HEK293 (cell line): Measurements from ENCODE around the gene IL11.

Experiments used
- ZFHX2 ChIP-seq: fragments of 450-650 bp; formaldehyde crosslinking; conservative IDR thresholded peaks from 2 replicates; pipeline ENCODE4 v1.5.1; 2016; ENCODE audit warnings: missing biosample characterization, missing genetic modification characterization
- TF ChIP-seq, protein P1 (sequence below): fragments of 450-650 bp; formaldehyde crosslinking; IDR thresholded peaks from 2 replicates; pipeline ENCODE4 v1.5.1; 2016; ENCODE audit warnings: missing biosample characterization, missing genetic modification characterization

DNA sequence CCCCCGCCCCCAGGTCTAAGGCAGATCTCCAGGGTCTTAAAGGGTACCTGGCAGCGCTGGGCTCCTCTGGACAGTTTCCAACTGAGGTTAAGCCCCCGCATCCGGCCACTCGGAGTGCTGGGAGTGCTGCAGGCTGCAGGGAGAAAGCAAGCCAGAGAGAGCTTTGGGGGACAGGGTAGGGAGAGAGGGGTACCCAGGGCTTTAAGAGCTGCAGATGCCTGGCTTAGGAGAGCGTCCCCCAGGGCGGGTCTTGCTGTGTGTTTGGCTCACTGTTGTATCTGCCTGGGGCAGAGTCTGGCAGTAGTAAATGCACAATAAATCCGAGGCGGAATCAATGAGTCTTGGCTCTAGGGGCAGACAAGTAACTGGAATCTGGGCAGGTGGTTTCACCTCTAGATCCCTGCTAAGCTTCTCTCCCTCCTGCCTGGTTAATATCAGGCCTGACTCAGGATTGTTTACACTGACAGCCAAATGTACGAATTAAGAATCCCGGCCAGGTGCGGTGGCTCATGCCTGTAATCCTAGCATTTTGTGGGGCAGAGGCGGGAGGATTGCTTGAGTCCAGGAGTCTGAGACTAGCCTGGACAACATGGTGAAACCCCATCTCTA is 14.9 kb downstream of the IL11 start:
- no peak for TF ChIP-seq ZFHX2 (tag by site-specific recombination)
- TF ChIP-seq, protein P1, sequence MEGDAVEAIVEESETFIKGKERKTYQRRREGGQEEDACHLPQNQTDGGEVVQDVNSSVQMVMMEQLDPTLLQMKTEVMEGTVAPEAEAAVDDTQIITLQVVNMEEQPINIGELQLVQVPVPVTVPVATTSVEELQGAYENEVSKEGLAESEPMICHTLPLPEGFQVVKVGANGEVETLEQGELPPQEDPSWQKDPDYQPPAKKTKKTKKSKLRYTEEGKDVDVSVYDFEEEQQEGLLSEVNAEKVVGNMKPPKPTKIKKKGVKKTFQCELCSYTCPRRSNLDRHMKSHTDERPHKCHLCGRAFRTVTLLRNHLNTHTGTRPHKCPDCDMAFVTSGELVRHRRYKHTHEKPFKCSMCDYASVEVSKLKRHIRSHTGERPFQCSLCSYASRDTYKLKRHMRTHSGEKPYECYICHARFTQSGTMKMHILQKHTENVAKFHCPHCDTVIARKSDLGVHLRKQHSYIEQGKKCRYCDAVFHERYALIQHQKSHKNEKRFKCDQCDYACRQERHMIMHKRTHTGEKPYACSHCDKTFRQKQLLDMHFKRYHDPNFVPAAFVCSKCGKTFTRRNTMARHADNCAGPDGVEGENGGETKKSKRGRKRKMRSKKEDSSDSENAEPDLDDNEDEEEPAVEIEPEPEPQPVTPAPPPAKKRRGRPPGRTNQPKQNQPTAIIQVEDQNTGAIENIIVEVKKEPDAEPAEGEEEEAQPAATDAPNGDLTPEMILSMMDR (tag by site-specific recombination), result no peak
